WTC11 (cell line): ENCODE data around the gene IRAG1. TPM values are rescaled to one million over a fixed set of nuclear protein-coding genes. Genes with fewer than 3 reads are reported as not detected.

Source experiments
- ATAC-seq: fragments of 200-7000 bp; cut with Tn5 transposase; 2 replicates; pipeline ENCODE4 v1.10.0; 2021; ENCODE audit warnings: mild to moderate bottlenecking, moderate library complexity
- CTCF ChIA-PET: fragments of 300-600 bp; sonication (Branson Sonifier 250); formaldehyde crosslinking; loops from one replicate; lab custom pipeline; 2021; ENCODE audit warnings: antibody characterized with exemption; lab: Charles Lee
- POLR2A ChIA-PET: fragments of 350-600 bp; sonication (Branson Sonifier 250); formaldehyde crosslinking; loops from one replicate; lab custom pipeline; 2021; ENCODE audit warnings: antibody characterized with exemption; lab: Charles Lee
- DNase-seq: peaks from one replicate; pipeline ENCODE4 v3.0.0; 2021; ENCODE audit warnings: low spot score
- H3K27ac Mint-ChIP-seq: 2 replicates; pipeline ENCODE4 v1.8.0; 2021; ENCODE audit warnings: mixed read lengths
- H3K27me3 Mint-ChIP-seq: 2 replicates; pipeline ENCODE4 v1.8.0; 2021; ENCODE audit warnings: low read depth, mild to moderate bottlenecking, moderate library complexity, mixed read lengths
- H3K36me3 Mint-ChIP-seq: 2 replicates; pipeline ENCODE4 v1.8.0; 2021; ENCODE audit warnings: mixed read lengths
- H3K4me1 Mint-ChIP-seq: 2 replicates; pipeline ENCODE4 v1.8.0; 2022; ENCODE audit warnings: mixed read lengths
- H3K4me3 Mint-ChIP-seq: 2 replicates; pipeline ENCODE4 v1.8.0; 2021; ENCODE audit warnings: mild to moderate bottlenecking, moderate library complexity, mixed read lengths
- H3K9me3 Mint-ChIP-seq: 2 replicates; pipeline ENCODE4 v1.8.0; 2021; ENCODE audit warnings: mixed read lengths
- ATF6 ChIP-seq: sonication (generic); formaldehyde crosslinking; IDR thresholded peaks from 2 replicates; pipeline ENCODE4 v1.8.1; 2023; ENCODE audit warnings: mild to moderate bottlenecking, missing genetic modification reagents
- FOXJ3 ChIP-seq: sonication (generic); formaldehyde crosslinking; IDR thresholded peaks from 2 replicates; pipeline ENCODE4 v1.9.0; 2021; ENCODE audit warnings: missing genetic modification reagents, mild to moderate bottlenecking, borderline replicate concordance
- GRHL2 ChIP-seq: fragments of 250-450 bp; sonication (Bioruptor Pico); IDR thresholded peaks from 2 replicates; pipeline ENCODE4 v1.8.0; 2022; ENCODE audit warnings: mild to moderate bottlenecking, moderate library complexity; ENCODE audit not compliant: insufficient replicate concordance, severe bottlenecking
- NFE2L1 ChIP-seq: sonication (generic); formaldehyde crosslinking; IDR thresholded peaks from 2 replicates; pipeline ENCODE4 v1.8.1; 2023; ENCODE audit warnings: missing genetic modification reagents
- NFYB ChIP-seq: sonication (generic); formaldehyde crosslinking; conservative IDR thresholded peaks from 2 replicates; pipeline ENCODE4 v1.8.0; 2022; ENCODE audit warnings: low read depth, missing genetic modification reagents
- NR3C1 ChIP-seq: sonication (generic); formaldehyde crosslinking; conservative IDR thresholded peaks from 2 replicates; pipeline ENCODE4 v1.8.1; 2023; ENCODE audit warnings: low read depth, mild to moderate bottlenecking, missing genetic modification reagents
- SOX15 ChIP-seq: fragments of 250-450 bp; sonication (Bioruptor Pico); IDR thresholded peaks from 2 replicates; pipeline ENCODE4 v1.9.0; 2021; ENCODE audit warnings: mild to moderate bottlenecking
- ZBTB21 ChIP-seq: sonication (generic); formaldehyde crosslinking; IDR thresholded peaks from 2 replicates; pipeline ENCODE4 v1.8.1; 2023; ENCODE audit warnings: mild to moderate bottlenecking, missing genetic modification reagents, borderline replicate concordance
- ZBTB43 ChIP-seq: sonication (generic); formaldehyde crosslinking; IDR thresholded peaks from 2 replicates; pipeline ENCODE4 v1.8.1; 2023; ENCODE audit warnings: mild to moderate bottlenecking, missing genetic modification reagents
- ZNF263 ChIP-seq: sonication (generic); formaldehyde crosslinking; IDR thresholded peaks from 2 replicates; pipeline ENCODE4 v1.8.1; 2022; ENCODE audit warnings: low read depth, mild to moderate bottlenecking, moderate library complexity, missing genetic modification reagents
- ZNF671 ChIP-seq: fragments of 250-450 bp; sonication (Bioruptor Pico); IDR thresholded peaks from 2 replicates; pipeline ENCODE4 v1.8.0; 2021; ENCODE audit warnings: mild to moderate bottlenecking
- total RNA-seq: library from RNA; stranded (reverse); gene quantifications from 3 replicates; pipeline ENCODE4 v1.2.3, GENCODE V29; 2021
- TF ChIP-seq, protein P1 (sequence below): fragments of 250-450 bp; sonication (Bioruptor Pico); IDR thresholded peaks from 2 replicates; pipeline ENCODE4 v1.9.0; 2021; ENCODE audit warnings: moderate library complexity, mild to moderate bottlenecking, inconsistent platforms, borderline replicate concordance
- TF ChIP-seq, protein P2 (sequence below): sonication (generic); formaldehyde crosslinking; IDR thresholded peaks from 2 replicates; pipeline ENCODE4 v1.8.0; 2022; ENCODE audit warnings: mild to moderate bottlenecking, missing genetic modification reagents
- TF ChIP-seq, protein P3 (sequence below): sonication (generic); formaldehyde crosslinking; IDR thresholded peaks from 2 replicates; pipeline ENCODE4 v1.8.1; 2023; ENCODE audit warnings: mild to moderate bottlenecking, missing genetic modification reagents, moderate library complexity
- TF ChIP-seq, protein P4 (sequence below): sonication (generic); formaldehyde crosslinking; IDR thresholded peaks from 2 replicates; pipeline ENCODE4 v1.8.0; 2022; ENCODE audit warnings: mild to moderate bottlenecking, missing genetic modification reagents

The IRAG1 gene
- total RNA-seq, 1 experiment from 2014 or later, result 2.8 TPM

DNA sequence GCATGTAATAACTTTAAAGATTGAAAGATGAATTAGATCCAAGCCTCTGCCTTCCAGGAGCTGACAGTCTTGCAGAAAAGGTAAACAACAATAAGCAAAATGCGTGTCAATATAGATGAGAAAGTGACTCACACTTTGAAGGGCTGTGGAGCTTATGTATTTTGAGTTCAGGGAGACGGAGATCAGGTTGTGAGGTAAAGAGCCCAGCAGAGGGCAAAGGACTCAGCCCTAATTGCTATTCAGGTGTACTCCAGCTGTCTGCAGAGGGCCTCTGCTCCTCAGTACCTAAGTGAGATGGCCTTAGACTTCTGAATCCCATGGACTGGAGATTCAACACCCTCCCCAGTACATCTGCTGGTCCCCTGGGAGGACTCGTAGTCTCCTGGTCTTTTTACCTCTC is 34.6 kb upstream of the IRAG1 start:
- peak; percentile 40; the same call in 1 of the 2 replicates for ATAC-seq
- Mint-ChIP-seq H3K4me3 (peak overlapping the region; percentile 76), H3K27me3 (no peaks in the 10 kb centered on the region; the same call in 1 of the 2 replicates), H3K4me1 (peaks cover 4% of the 10 kb centered on the region), H3K9me3 (no peaks in the 10 kb centered on the region), H3K36me3 (no peaks in the 10 kb centered on the region), H3K27ac (no peak overlapping the region)
- ChIA-PET POLR2A (interaction anchor here (0.7 kb wide), 1 partner anchor 11 kb away, joined by 3 read pairs; no protein-coding TSS in a partner anchor), CTCF (interaction anchor here (1.0 to 2.0 kb wide), 5 partner anchors 76 to 1115 kb away, joined by 3 to 12 read pairs (median 3); no protein-coding TSS in a partner anchor)
- no peak for DNase-seq
- TF ChIP-seq NR3C1 (CRISPR knock-in tag), result no peak
- TF ChIP-seq, protein P1, sequence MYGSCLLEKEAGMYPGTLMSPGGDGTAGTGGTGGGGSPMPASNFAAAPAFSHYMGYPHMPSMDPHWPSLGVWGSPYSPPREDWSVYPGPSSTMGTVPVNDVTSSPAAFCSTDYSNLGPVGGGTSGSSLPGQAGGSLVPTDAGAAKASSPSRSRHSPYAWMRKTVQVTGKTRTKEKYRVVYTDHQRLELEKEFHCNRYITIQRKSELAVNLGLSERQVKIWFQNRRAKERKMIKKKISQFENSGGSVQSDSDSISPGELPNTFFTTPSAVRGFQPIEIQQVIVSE (CRISPR knock-in tag), result no peak
- TF ChIP-seq, protein P2, sequence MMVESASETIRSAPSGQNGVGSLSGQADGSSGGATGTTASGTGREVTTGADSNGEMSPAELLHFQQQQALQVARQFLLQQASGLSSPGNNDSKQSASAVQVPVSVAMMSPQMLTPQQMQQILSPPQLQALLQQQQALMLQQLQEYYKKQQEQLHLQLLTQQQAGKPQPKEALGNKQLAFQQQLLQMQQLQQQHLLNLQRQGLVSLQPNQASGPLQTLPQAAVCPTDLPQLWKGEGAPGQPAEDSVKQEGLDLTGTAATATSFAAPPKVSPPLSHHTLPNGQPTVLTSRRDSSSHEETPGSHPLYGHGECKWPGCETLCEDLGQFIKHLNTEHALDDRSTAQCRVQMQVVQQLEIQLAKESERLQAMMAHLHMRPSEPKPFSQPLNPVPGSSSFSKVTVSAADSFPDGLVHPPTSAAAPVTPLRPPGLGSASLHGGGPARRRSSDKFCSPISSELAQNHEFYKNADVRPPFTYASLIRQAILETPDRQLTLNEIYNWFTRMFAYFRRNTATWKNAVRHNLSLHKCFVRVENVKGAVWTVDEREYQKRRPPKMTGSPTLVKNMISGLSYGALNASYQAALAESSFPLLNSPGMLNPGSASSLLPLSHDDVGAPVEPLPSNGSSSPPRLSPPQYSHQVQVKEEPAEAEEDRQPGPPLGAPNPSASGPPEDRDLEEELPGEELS (CRISPR knock-in tag), result no peak
- TF ChIP-seq, protein P3, sequence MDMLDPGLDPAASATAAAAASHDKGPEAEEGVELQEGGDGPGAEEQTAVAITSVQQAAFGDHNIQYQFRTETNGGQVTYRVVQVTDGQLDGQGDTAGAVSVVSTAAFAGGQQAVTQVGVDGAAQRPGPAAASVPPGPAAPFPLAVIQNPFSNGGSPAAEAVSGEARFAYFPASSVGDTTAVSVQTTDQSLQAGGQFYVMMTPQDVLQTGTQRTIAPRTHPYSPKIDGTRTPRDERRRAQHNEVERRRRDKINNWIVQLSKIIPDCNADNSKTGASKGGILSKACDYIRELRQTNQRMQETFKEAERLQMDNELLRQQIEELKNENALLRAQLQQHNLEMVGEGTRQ, result no peak
- TF ChIP-seq GRHL2 (CRISPR knock-in tag), result no peak
- no peak for TF ChIP-seq ZNF263 (CRISPR knock-in tag)

GRCh38 chr11:10727146-10727851 is 33.7 kb upstream of the IRAG1 start:
- CTCF ChIA-PET, result interaction anchor here (1.0 to 2.0 kb wide), 5 partner anchors 75 to 1114 kb away, joined by 3 to 12 read pairs (median 3); no protein-coding TSS in a partner anchor
- no peak for ATAC-seq
- H3K9me3 Mint-ChIP-seq, result no peaks in the 10 kb centered on the region
- no peak overlapping the region for H3K27ac Mint-ChIP-seq
- H3K4me1 Mint-ChIP-seq, result peaks cover 4% of the 10 kb centered on the region
- no peaks in the 10 kb centered on the region for H3K36me3 Mint-ChIP-seq
- POLR2A ChIA-PET, result interaction anchor here (0.7 kb wide), 1 partner anchor 10 kb away, joined by 3 read pairs; no protein-coding TSS in a partner anchor
- no peaks in the 10 kb centered on the region; the same call in 1 of the 2 replicates for H3K27me3 Mint-ChIP-seq
- no peak for DNase-seq
- no peak for TF ChIP-seq FOXJ3
- no peak for TF ChIP-seq ZBTB43 (CRISPR knock-in tag)
- TF ChIP-seq ZBTB21, result no peak
- TF ChIP-seq NFE2L1, result no peak
- no peak for TF ChIP-seq NFYB
- TF ChIP-seq, protein P1 (CRISPR knock-in tag), result no peak
- no peak for TF ChIP-seq ATF6 (CRISPR knock-in tag)
- TF ChIP-seq ZNF671 (CRISPR knock-in tag), result no peak
- TF ChIP-seq, protein P4, sequence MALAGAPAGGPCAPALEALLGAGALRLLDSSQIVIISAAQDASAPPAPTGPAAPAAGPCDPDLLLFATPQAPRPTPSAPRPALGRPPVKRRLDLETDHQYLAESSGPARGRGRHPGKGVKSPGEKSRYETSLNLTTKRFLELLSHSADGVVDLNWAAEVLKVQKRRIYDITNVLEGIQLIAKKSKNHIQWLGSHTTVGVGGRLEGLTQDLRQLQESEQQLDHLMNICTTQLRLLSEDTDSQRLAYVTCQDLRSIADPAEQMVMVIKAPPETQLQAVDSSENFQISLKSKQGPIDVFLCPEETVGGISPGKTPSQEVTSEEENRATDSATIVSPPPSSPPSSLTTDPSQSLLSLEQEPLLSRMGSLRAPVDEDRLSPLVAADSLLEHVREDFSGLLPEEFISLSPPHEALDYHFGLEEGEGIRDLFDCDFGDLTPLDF (CRISPR knock-in tag), result no peak
- TF ChIP-seq SOX15 (CRISPR knock-in tag), result no peak
- H3K4me3 Mint-ChIP-seq, result no peak overlapping the region
